ENCODE measurements around the gene KYAT1.
"Not testable (repeated sequence)": the region's sequence is repeated elsewhere in the genome, so short reads cannot be mapped to it uniquely, and the experiment has no call there.

Gene KYAT1

GRCh38 chr9:128805661-128806060 is 76.1 kb downstream of the KYAT1 start:
- no peaks in the 10 kb centered on the region for H3K27me3 ChIP-seq (ENCODE audit: insufficient read depth, low read length, poor library complexity)
- TF ChIP-seq EZH2 (IDR thresholded peaks at IDR 0.05; ENCODE audit: borderline replicate concordance, low read depth, low read length, severe bottlenecking) = no peak

GRCh38 chr9:128802482-128802881 is 79.3 kb downstream of the KYAT1 start:
- no peak for TF ChIP-seq CTCF (IDR thresholded peaks at IDR 0.05; ENCODE audit: borderline replicate concordance, extremely low read depth, low read length, poor library complexity, severe bottlenecking)
- TF ChIP-seq EZH2 (IDR thresholded peaks at IDR 0.05; ENCODE audit: borderline replicate concordance, low read depth, low read length, severe bottlenecking) = no peak
- Histone ChIP-seq H3K79me2 (ENCODE audit: insufficient read depth, low read length) (no peaks in the 10 kb centered on the region), H3K9ac (ENCODE audit: low read depth, low read length) (no peak overlapping the region), H3K4me1 (ENCODE audit: insufficient read depth, low read length) (no peaks in the 10 kb centered on the region), H3K27me3 (ENCODE audit: insufficient read depth, low read length, poor library complexity) (no peaks in the 10 kb centered on the region), H3K27ac (ENCODE audit: low read length) (no peak overlapping the region), H3K4me2 (ENCODE audit: insufficient read depth, low read length) (no peak overlapping the region), H3K36me3 (ENCODE audit: insufficient read depth, low read length) (peaks cover 78% of the 10 kb centered on the region), H3K4me3 (ENCODE audit: low read depth in 1 of 2, low read length in 2 of 2) (no peak overlapping the region), H4K20me1 (ENCODE audit: insufficient read depth, low read length) (no peaks in the 10 kb centered on the region), H3K9me3 (ENCODE audit: insufficient read depth, low read length, severe bottlenecking) (no peaks in the 10 kb centered on the region), H2AFZ (ENCODE audit: low read depth, low read length) (no peak overlapping the region)
- ATAC-seq (ENCODE audit: insufficient read depth, low read depth) (no peak), DNase-seq (no peak)

More at GRCh38 chr9:128805661-128806060, 76.1 kb downstream of the KYAT1 start:
- Histone ChIP-seq H3K4me2 (ENCODE audit: insufficient read depth, low read length) (no peak overlapping the region), H4K20me1 (ENCODE audit: insufficient read depth, low read length) (no peaks in the 10 kb centered on the region), H3K9ac (ENCODE audit: low read depth, low read length) (no peak overlapping the region), H3K4me3 (ENCODE audit: low read depth in 1 of 2, low read length in 2 of 2) (no peak overlapping the region), H3K79me2 (ENCODE audit: insufficient read depth, low read length) (no peaks in the 10 kb centered on the region), H3K4me1 (ENCODE audit: insufficient read depth, low read length) (no peaks in the 10 kb centered on the region), H3K9me3 (ENCODE audit: insufficient read depth, low read length, severe bottlenecking) (no peaks in the 10 kb centered on the region), H3K36me3 (ENCODE audit: insufficient read depth, low read length) (peaks cover 73% of the 10 kb centered on the region), H3K27ac (ENCODE audit: low read length) (no peak overlapping the region), H2AFZ (ENCODE audit: low read depth, low read length) (no peak overlapping the region)
- DNase-seq (no peak), ATAC-seq (ENCODE audit: insufficient read depth, low read depth) (no peak)

- TF ChIP-seq CTCF (IDR thresholded peaks at IDR 0.05; ENCODE audit: borderline replicate concordance, extremely low read depth, low read length, poor library complexity, severe bottlenecking) (no peak), EZH2 (IDR thresholded peaks at IDR 0.05; ENCODE audit: borderline replicate concordance, low read depth, low read length, severe bottlenecking) (no peak)
- no peak overlapping the region for H3K4me2 ChIP-seq (ENCODE audit: insufficient read depth, low read length)
- no peaks in the 10 kb centered on the region for H3K79me2 ChIP-seq (ENCODE audit: insufficient read depth, low read length)
- H3K27me3 ChIP-seq (ENCODE audit: insufficient read depth, low read length, poor library complexity) = no peaks in the 10 kb centered on the region
- no peak overlapping the region for H3K27ac ChIP-seq (ENCODE audit: low read length)
- H3K36me3 ChIP-seq (ENCODE audit: insufficient read depth, low read length) = peaks cover 69% of the 10 kb centered on the region
- ATAC-seq (ENCODE audit: insufficient read depth, low read depth) = no peak
- H4K20me1 ChIP-seq (ENCODE audit: insufficient read depth, low read length) = no peaks in the 10 kb centered on the region
- no peak overlapping the region for H3K4me3 ChIP-seq (ENCODE audit: low read depth in 1 of 2, low read length in 2 of 2)
- no peak overlapping the region for H3K9ac ChIP-seq (ENCODE audit: low read depth, low read length)
- H3K4me1 ChIP-seq (ENCODE audit: insufficient read depth, low read length) = no peaks in the 10 kb centered on the region
- H2AFZ ChIP-seq (ENCODE audit: low read depth, low read length) = no peak overlapping the region
- no peaks in the 10 kb centered on the region for H3K9me3 ChIP-seq (ENCODE audit: insufficient read depth, low read length, severe bottlenecking)
- no peak for DNase-seq
These were observed 81.7 kb downstream of the KYAT1 start for GRCh38 chr9:128800061-128800460.

- ATAC-seq (ENCODE audit: insufficient read depth, low read depth) = no peak
- Histone ChIP-seq H3K79me2 (ENCODE audit: insufficient read depth, low read length) (no peaks in the 10 kb centered on the region), H2AFZ (ENCODE audit: low read depth, low read length) (no peak overlapping the region), H3K4me2 (ENCODE audit: insufficient read depth, low read length) (no peak overlapping the region), H3K27me3 (ENCODE audit: insufficient read depth, low read length, poor library complexity) (no peaks in the 10 kb centered on the region), H3K9ac (ENCODE audit: low read depth, low read length) (no peak overlapping the region), H3K36me3 (ENCODE audit: insufficient read depth, low read length) (peaks cover 65% of the 10 kb centered on the region), H3K9me3 (ENCODE audit: insufficient read depth, low read length, severe bottlenecking) (no peaks in the 10 kb centered on the region), H4K20me1 (ENCODE audit: insufficient read depth, low read length) (no peaks in the 10 kb centered on the region), H3K4me3 (ENCODE audit: low read depth in 1 of 2, low read length in 2 of 2) (no peak overlapping the region), H3K4me1 (ENCODE audit: insufficient read depth, low read length) (no peaks in the 10 kb centered on the region), H3K27ac (ENCODE audit: low read length) (no peak overlapping the region)
- DNase-seq = no peak
- no peak for TF ChIP-seq CTCF (IDR thresholded peaks at IDR 0.05; ENCODE audit: borderline replicate concordance, extremely low read depth, low read length, poor library complexity, severe bottlenecking)
- no peak for TF ChIP-seq EZH2 (IDR thresholded peaks at IDR 0.05; ENCODE audit: borderline replicate concordance, low read depth, low read length, severe bottlenecking)
These were observed 82.9 kb downstream of the KYAT1 start for GRCh38 chr9:128798896-128799295.

GRCh38 chr9:128794961-128795360 is 86.8 kb downstream of the KYAT1 start:
- H4K20me1 ChIP-seq (ENCODE audit: insufficient read depth, low read length); H3K9me3 ChIP-seq (ENCODE audit: insufficient read depth, low read length, severe bottlenecking); H2AFZ ChIP-seq (ENCODE audit: low read depth, low read length); ATAC-seq (ENCODE audit: insufficient read depth, low read depth); H3K4me2 ChIP-seq (ENCODE audit: insufficient read depth, low read length); H3K9ac ChIP-seq (ENCODE audit: low read depth, low read length); H3K4me1 ChIP-seq (ENCODE audit: insufficient read depth, low read length); H3K4me3 ChIP-seq (ENCODE audit: low read depth in 1 of 2, low read length in 2 of 2); H3K27ac ChIP-seq (ENCODE audit: low read length); H3K27me3 ChIP-seq (ENCODE audit: insufficient read depth, low read length, poor library complexity); DNase-seq; H3K79me2 ChIP-seq (ENCODE audit: insufficient read depth, low read length): not testable (repeated sequence)
- H3K36me3 ChIP-seq (ENCODE audit: insufficient read depth, low read length) = peaks cover 71% of the 10 kb centered on the region

Data from DND-41 (cell line).